Endothelial cell of umbilical vein (primary cell): Measurements from ENCODE around the gene TNS4. TPM values are rescaled to one million over a fixed set of nuclear protein-coding genes. Genes with fewer than 3 reads are reported as not detected.

Experiments used
- BruUV-seq: library from RNA; stranded (reverse); fragments of 400-500 nt; replicated peaks from 2 replicates; lab custom pipeline; 2021; lab: Mats Ljungman, UMichigan
- CTCF ChIA-PET: fragments of 300-600, 350-600 bp; sonication (Branson Sonifier 250); formaldehyde crosslinking; loops from one replicate; lab custom pipeline; 2021; ENCODE audit warnings: antibody characterized with exemption, inconsistent platforms; lab: Charles Lee
- POLR2A ChIA-PET: fragments of 300-600, 350-600 bp; sonication (Branson Sonifier 250); formaldehyde crosslinking; loops from one replicate; lab custom pipeline; 2021; ENCODE audit warnings: antibody characterized with exemption, inconsistent platforms; lab: Charles Lee
- DNase-seq: peaks from one replicate; pipeline ENCODE4 v3.0.0-alpha.2; 2011; ENCODE audit warnings: low read depth, low spot score
- FAIRE-seq: peaks from 2 replicates; lab custom pipeline; 2011; peaks lifted over from hg19 to GRCh38; lab: Jason Lieb, UNC
- H2AFZ ChIP-seq: 2 replicates; pipeline ENCODE4 v1.6.0; 2012; ENCODE audit warnings: low read depth, low read length, control low read depth, inconsistent platforms
- H3K27ac ChIP-seq: 2 replicates; pipeline ENCODE4 v1.5.1; 2011; ENCODE audit warnings: low read depth, mild to moderate bottlenecking, control low read depth, low read length, moderate library complexity; ENCODE audit not compliant: insufficient read depth
- H3K27me3 ChIP-seq, 2 experiments: 2 replicates each; pipeline versions ENCODE4 v1.6.0 to v1.6.1; 2011; ENCODE audit warnings: low read length in 2 of 2, mixed read lengths in 1 of 2; ENCODE audit not compliant: control insufficient read depth in 2 of 2, insufficient read depth in 2 of 2
- H3K36me3 ChIP-seq, 2 experiments: 2 replicates in 1 of 2; 3 replicates in 1 of 2; pipeline ENCODE4 v1.5.1; 2011; ENCODE audit warnings: low read length in 2 of 2, mild to moderate bottlenecking in 1 of 2, moderate library complexity in 1 of 2; ENCODE audit not compliant: control insufficient read depth in 2 of 2, insufficient read depth in 2 of 2; ENCODE audit errors: extremely low read depth in 1 of 2
- H3K4me1 ChIP-seq: 3 replicates; pipeline ENCODE4 v1.5.1; 2011; ENCODE audit warnings: mild to moderate bottlenecking, low read length; ENCODE audit not compliant: control insufficient read depth, insufficient read depth; ENCODE audit errors: extremely low read depth
- H3K4me2 ChIP-seq: 2 replicates; pipeline ENCODE4 v1.6.1; 2011; ENCODE audit warnings: low read length, control low read depth, mixed read lengths; ENCODE audit not compliant: insufficient read depth
- H3K4me3 ChIP-seq, 3 experiments: fragments of 200-600 bp in 1 of 3; sonication (generic), shearing (Covaris generic) in 1 of 3; replicated peaks in 1 of 3; 2 replicates each; pipeline ENCODE4 v1.5.1; 2011 to 2016; ENCODE audit warnings: control low read depth in 3 of 3, low read length in 3 of 3, mild to moderate bottlenecking in 2 of 3, inconsistent platforms in 1 of 3, low read depth in 1 of 3, moderate library complexity in 1 of 3; ENCODE audit not compliant: insufficient read depth in 1 of 3
- H3K79me2 ChIP-seq: 2 replicates; pipeline ENCODE4 v1.6.0; 2012; ENCODE audit warnings: low read length, inconsistent platforms; ENCODE audit not compliant: control insufficient read depth, insufficient read depth
- H3K9ac ChIP-seq: replicated peaks from 2 replicates; pipeline ENCODE3; 2011; ENCODE audit warnings: low read length, control low read depth; ENCODE audit not compliant: insufficient read depth; ENCODE audit errors: extremely low read depth
- H3K9me1 ChIP-seq: replicated peaks from 3 replicates; pipeline ENCODE4 v1.6.0; 2011; ENCODE audit warnings: mild to moderate bottlenecking, low read length; ENCODE audit not compliant: control insufficient read depth, insufficient read depth; ENCODE audit errors: extremely low read depth
- H3K9me3 ChIP-seq: replicated peaks from 2 replicates; pipeline ENCODE4 v1.5.1; 2012; ENCODE audit warnings: low read length, inconsistent platforms; ENCODE audit not compliant: control insufficient read depth, insufficient read depth
- H4K20me1 ChIP-seq: replicated peaks from 2 replicates; pipeline ENCODE3; 2011; ENCODE audit warnings: mild to moderate bottlenecking, low read length; ENCODE audit not compliant: control insufficient read depth, insufficient read depth; ENCODE audit errors: extremely low read depth
- FOS ChIP-seq: IDR thresholded peaks from 2 replicates; pipeline ENCODE4 v1.6.1; 2011; ENCODE audit warnings: mild to moderate bottlenecking, low read length, moderate library complexity, borderline replicate concordance; ENCODE audit not compliant: insufficient read depth
- GATA2 ChIP-seq: IDR thresholded peaks from 2 replicates; pipeline ENCODE4 v1.7.0; 2011; ENCODE audit warnings: low read depth, mild to moderate bottlenecking, moderate library complexity, mixed read lengths, low read length; ENCODE audit not compliant: insufficient read length, insufficient read depth
- JUN ChIP-seq: IDR thresholded peaks from 2 replicates; pipeline ENCODE4 v1.6.1; 2011; ENCODE audit warnings: borderline replicate concordance, low read depth; ENCODE audit not compliant: insufficient read length, insufficient read depth
- MAX ChIP-seq: IDR thresholded peaks from 2 replicates; pipeline ENCODE4 v1.6.1; 2011; ENCODE audit not compliant: insufficient read depth, insufficient read length
- POLR2A ChIP-seq: IDR thresholded peaks from 2 replicates; pipeline ENCODE4 v1.6.1; 2012; ENCODE audit warnings: low read depth, mild to moderate bottlenecking, control low read depth, low read length
- POLR2AphosphoS5 ChIP-seq: IDR thresholded peaks from 2 replicates; pipeline ENCODE4 v1.6.1; 2012; ENCODE audit warnings: low read depth, mild to moderate bottlenecking, control low read depth, low read length, moderate library complexity; ENCODE audit not compliant: insufficient read depth
- dilution Hi-C: fragments of 300-500 bp; cut with MboI; formaldehyde crosslinking; loops from one replicate; pipeline ENCODE4 v1.15.0; 2019; ENCODE audit warnings: low sequenced_read_pairs; ENCODE audit not compliant: extremely low pct_ligation_motif_present
- intact Hi-C: fragments of 100-400 bp; cut with micrococcal nuclease; formaldehyde crosslinking; loops from one replicate; pipeline ENCODE4 v1.10.0; 2022
- polyA plus RNA-seq, 4 experiments: library from polyadenylated mRNA; depleted of rRNA in 3 of 4; stranded (reverse) in 3 of 4; unstranded in 1 of 4; fragments of >200 nt; gene quantifications; 2 replicates each; pipeline versions ENCODE4 v1.2.1 to v1.2.3, GENCODE V29; 2011 to 2012; ENCODE audit warnings: missing spikeins in 1 of 4
- total RNA-seq: library from RNA; stranded (reverse); gene quantifications from 2 replicates; pipeline ENCODE4 v1.2.3, GENCODE V29; 2021

The TNS4 gene
- total and polyA plus RNA-seq, 2 donors (not counting 3 experiments of a cell fraction or from before 2014, with no cell fraction given) = not detected

DNA sequence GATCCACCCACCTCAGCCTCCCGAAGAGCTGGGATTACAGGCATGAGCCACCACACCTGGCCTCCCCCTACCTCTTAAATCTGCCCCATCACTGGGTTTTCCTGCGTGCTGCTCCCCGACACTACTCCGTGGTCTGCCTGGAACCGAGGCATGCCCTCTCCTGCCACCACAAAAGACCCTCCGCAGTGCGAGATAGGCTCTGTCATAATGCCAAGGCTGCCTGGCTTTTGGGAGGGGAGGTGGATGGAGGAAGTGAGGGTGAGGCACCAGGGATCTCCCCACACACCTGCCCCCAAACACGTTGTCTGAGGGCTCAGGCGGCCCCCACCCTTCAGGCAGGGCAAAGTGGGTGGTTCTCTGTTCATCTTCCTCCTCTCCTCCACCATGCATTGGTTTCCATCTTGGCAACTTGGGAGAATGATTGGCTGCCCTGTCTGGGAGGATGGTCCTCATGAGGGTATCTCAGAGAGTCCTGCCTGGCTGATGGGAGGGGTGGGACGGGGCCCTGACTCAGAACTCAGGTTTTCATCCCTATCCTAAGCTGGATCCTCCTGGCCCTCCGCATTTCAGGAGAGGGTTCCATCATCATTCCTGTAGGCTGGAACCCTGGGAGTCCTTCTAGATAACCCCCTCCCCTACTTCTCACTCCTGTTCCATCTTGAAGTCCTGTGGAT lies 35.0 kb downstream of the TNS4 start:
- Histone ChIP-seq H3K27me3 (peaks cover 0 to 8% of the 10 kb centered on the region in 2 experiments), H3K9me3 (no peaks in the 10 kb centered on the region), H3K36me3 (no peaks in the 10 kb centered on the region), H3K4me1 (no peaks in the 10 kb centered on the region), H3K79me2 (no peaks in the 10 kb centered on the region), H3K4me3 (no peak overlapping the region), H4K20me1 (no peaks in the 10 kb centered on the region), H2AFZ (no peak overlapping the region), H3K27ac (no peak overlapping the region), H3K4me2 (no peak overlapping the region), H3K9me1 (no peaks in the 10 kb centered on the region), H3K9ac (no peak overlapping the region)
- BruUV-seq = no TSS peak
- CTCF ChIA-PET = interaction anchor here (1.0 to 5.9 kb wide), 4 partner anchors 10 to 31 kb away, joined by 4 to 43 read pairs (median 4); no protein-coding TSS in a partner anchor
- intact Hi-C loops = no loop called here
- DNase-seq (no peak), FAIRE-seq (no peak)
- dilution Hi-C loops = no loop called here
- POLR2A ChIA-PET = interaction anchor here (1.3 kb wide), 1 partner anchor 9 kb away, joined by 3 read pairs; no protein-coding TSS in a partner anchor
- TF ChIP-seq POLR2AphosphoS5 = no peak
- TF ChIP-seq GATA2 = no peak
- no peak for TF ChIP-seq MAX
- no peak for TF ChIP-seq FOS

DNA sequence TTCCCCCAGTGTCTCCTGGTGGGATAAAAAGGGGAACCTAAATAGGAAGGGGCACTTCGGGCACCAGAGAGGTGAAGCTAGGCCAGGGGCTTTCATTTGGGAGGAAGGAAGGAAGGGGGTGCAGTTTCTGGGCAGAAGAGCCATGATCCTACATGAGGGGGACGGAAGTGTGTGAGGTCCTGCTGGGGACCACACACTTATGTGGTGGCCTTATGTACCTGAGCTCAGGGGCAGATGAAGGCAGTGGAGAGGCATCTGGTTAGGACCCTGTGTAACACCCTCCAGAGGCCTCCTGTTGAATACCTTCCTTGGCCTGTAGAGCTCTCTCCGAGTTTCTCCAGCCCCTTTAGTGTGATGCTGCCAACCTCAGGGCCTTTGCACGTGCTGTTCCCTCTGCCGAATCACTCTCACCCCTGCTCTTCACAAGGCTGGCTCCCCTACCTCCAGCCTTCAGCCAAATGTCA lies 37.0 kb downstream of the TNS4 start:
- Histone ChIP-seq H3K27me3 (peaks cover 0 to 6% of the 10 kb centered on the region in 2 experiments), H3K79me2 (no peaks in the 10 kb centered on the region), H3K27ac (no peak overlapping the region), H3K4me3 (no peak overlapping the region), H3K4me1 (no peaks in the 10 kb centered on the region), H3K9me3 (no peaks in the 10 kb centered on the region), H3K36me3 (no peaks in the 10 kb centered on the region), H3K9ac (no peak overlapping the region), H4K20me1 (no peaks in the 10 kb centered on the region), H3K9me1 (no peaks in the 10 kb centered on the region), H3K4me2 (no peak overlapping the region), H2AFZ (no peak overlapping the region)
- DNase-seq (no peak), FAIRE-seq (no peak)
- dilution Hi-C loops = no loop called here
- POLR2A ChIA-PET = no interaction called here
- BruUV-seq = no TSS peak
- CTCF ChIA-PET = interaction anchor here (1.4 to 5.9 kb wide), 4 partner anchors 12 to 69 kb away, joined by 3 to 43 read pairs (median 6); no protein-coding TSS in a partner anchor
- TF ChIP-seq JUN (no peak), POLR2A (peak; percentile 59)
- intact Hi-C loops = no loop called here
